HepG2 (cell line): ENCODE measurements around the gene STOML2. TPM values are rescaled to one million over a fixed set of nuclear protein-coding genes. Genes with fewer than 3 reads are reported as not detected.

Experiments
- CENPBD1 ChIP-seq: sonication (generic); formaldehyde crosslinking; IDR thresholded peaks from 2 replicates; pipeline ENCODE4 v1.8.0; 2022; ENCODE audit warnings: missing genetic modification reagents, low read depth, mild to moderate bottlenecking, borderline replicate concordance
- CREB1 ChIP-seq, 2 experiments: fragments of 450-650 bp in 1 of 2; IDR thresholded peaks; 2 replicates each; pipeline ENCODE4 v1.6.1; 2016 to 2017; ENCODE audit warnings: control low read depth in 1 of 2, mild to moderate bottlenecking in 1 of 2, missing compliant biosample characterization in 1 of 2, missing genetic modification characterization in 1 of 2
- ESRRA ChIP-seq: sonication (generic); formaldehyde crosslinking; IDR thresholded peaks from 2 replicates; pipeline ENCODE4 v1.5.1; 2020; ENCODE audit warnings: mild to moderate bottlenecking, low read depth, missing genetic modification reagents
- HNRNPH1 ChIP-seq: fragments of 200-400 bp; formaldehyde crosslinking; optimal IDR thresholded peaks from 2 replicates; pipeline ENCODE3; 2017; ENCODE audit warnings: mild to moderate bottlenecking, low read depth, low read length
- IRF2 ChIP-seq: IDR thresholded peaks from 2 replicates; pipeline ENCODE4 v1.6.1; 2018; ENCODE audit warnings: missing genetic modification reagents, missing compliant biosample characterization
- MEIS2 ChIP-seq: sonication (generic); formaldehyde crosslinking; IDR thresholded peaks from 2 replicates; pipeline ENCODE4 v1.9.0; 2021; ENCODE audit warnings: mild to moderate bottlenecking, missing genetic modification reagents
- NFAT5 ChIP-seq: sonication (generic); formaldehyde crosslinking; IDR thresholded peaks from 2 replicates; pipeline ENCODE4 v1.4.0; 2020; ENCODE audit warnings: missing genetic modification reagents
- NFE2 ChIP-seq: sonication (generic); formaldehyde crosslinking; IDR thresholded peaks from 2 replicates; pipeline ENCODE4 v1.4.0; 2020; ENCODE audit warnings: missing genetic modification reagents
- PPARG ChIP-seq: conservative IDR thresholded peaks from 2 replicates; pipeline ENCODE4 v1.6.1; 2016; ENCODE audit warnings: missing biosample characterization, missing genetic modification reagents
- RAD21 ChIP-seq: fragments of 450-650 bp; formaldehyde crosslinking; IDR thresholded peaks from 2 replicates; pipeline ENCODE4 v1.5.0; 2020; ENCODE audit warnings: mild to moderate bottlenecking
- RBAK ChIP-seq: sonication (generic); formaldehyde crosslinking; IDR thresholded peaks from 2 replicates; pipeline ENCODE4 v1.5.1; 2020; ENCODE audit warnings: mild to moderate bottlenecking, missing genetic modification reagents
- SNAI1 ChIP-seq: sonication (generic); formaldehyde crosslinking; IDR thresholded peaks from 2 replicates; pipeline ENCODE4 v1.5.0; 2020; ENCODE audit warnings: mild to moderate bottlenecking, missing genetic modification reagents, borderline replicate concordance
- TFAP4 ChIP-seq: sonication (generic); IDR thresholded peaks from 2 replicates; pipeline ENCODE4 v1.6.1; 2016; ENCODE audit warnings: low read depth, borderline replicate concordance
- ZFP36L2 ChIP-seq: sonication (generic); formaldehyde crosslinking; IDR thresholded peaks from 2 replicates; pipeline ENCODE4 v1.4.0; 2020; ENCODE audit warnings: missing genetic modification reagents
- ZFYVE20 ChIP-seq: sonication (generic); formaldehyde crosslinking; IDR thresholded peaks from 2 replicates; pipeline ENCODE4 v1.8.0; 2023; ENCODE audit warnings: low read depth, mild to moderate bottlenecking, moderate library complexity, missing genetic modification reagents, borderline replicate concordance
- ZNF333 ChIP-seq: sonication (generic); formaldehyde crosslinking; IDR thresholded peaks from 2 replicates; pipeline ENCODE4 v1.4.0; 2020; ENCODE audit warnings: mild to moderate bottlenecking, missing genetic modification reagents, borderline replicate concordance
- ZNF414 ChIP-seq: sonication (generic); formaldehyde crosslinking; IDR thresholded peaks from 2 replicates; pipeline ENCODE4 v1.5.0; 2020; ENCODE audit warnings: missing genetic modification reagents
- ZNF503 ChIP-seq: sonication (generic); formaldehyde crosslinking; IDR thresholded peaks from 2 replicates; pipeline ENCODE4 v1.4.0; 2020; ENCODE audit warnings: missing genetic modification reagents
- ZNF672 ChIP-seq: sonication (generic); formaldehyde crosslinking; IDR thresholded peaks from 2 replicates; pipeline ENCODE4 v1.8.1; 2022; ENCODE audit warnings: missing genetic modification reagents
- polyA plus RNA-seq, 8 experiments: library from polyadenylated mRNA; depleted of rRNA in 3 of 8; stranded (reverse) in 7 of 8; unstranded in 1 of 8; fragments of >200 nt; fragmentation: Illumina TruSeq in 4 of 8; extraction: Trizol in 4 of 8; gene quantifications; 2 replicates each; pipeline versions ENCODE4 v1.2.1 to v1.2.3, GENCODE V29; 2011 to 2016; ENCODE audit warnings: low read depth in 4 of 8, missing spikeins in 1 of 8, mixed read lengths in 1 of 8; ENCODE audit not compliant: insufficient read depth in 1 of 8
- total RNA-seq, 5 experiments: library from RNA; depleted of rRNA; stranded (reverse); fragments of >200 nt; fragmentation: Illumina TruSeq; extraction: Trizol; gene quantifications; 2 replicates each; pipeline ENCODE4 v1.2.3, GENCODE V29; 2016; ENCODE audit warnings: low read depth in 1 of 5

The STOML2 gene
- total and polyA plus RNA-seq, 2 of the 13 experiments (the other 11 are each of a cell fraction or from before 2014, with no cell fraction given), result 245 to 250 TPM

- TF ChIP-seq CREB1 (IDR thresholded peaks at IDR 0.05), result no peak
- peak; percentile 47; the same call in 1 of the 2 replicates for TF ChIP-seq CREB1 (CRISPR knock-in tag; IDR thresholded peaks at IDR 0.05)
- TF ChIP-seq ZNF503 (CRISPR knock-in tag), result no peak
- TF ChIP-seq ZNF672 (CRISPR knock-in tag), result no peak
- 0 out of 2 replicates have a peak, but pooled peaks have one; percentile 49 for TF ChIP-seq ZNF333
- TF ChIP-seq ZFP36L2 (CRISPR knock-in tag), result no peak
- peak; percentile 56; the same call in 1 of the 2 replicates for TF ChIP-seq IRF2
- TF ChIP-seq NFE2, result no peak
- TF ChIP-seq RAD21 (CRISPR knock-in tag), result 0 out of 2 replicates have a peak, but pooled peaks have one; percentile 30
- TF ChIP-seq PPARG (CRISPR knock-in tag), result no peak
- peak; percentile 22; the same call in 1 of the 2 replicates for TF ChIP-seq TFAP4
- no peak for TF ChIP-seq SNAI1 (CRISPR knock-in tag)
- TF ChIP-seq MEIS2 (CRISPR knock-in tag), result no peak
- peak; percentile 51; the same call in 1 of the 2 replicates for TF ChIP-seq NFAT5 (CRISPR knock-in tag)
- no peak for TF ChIP-seq HNRNPH1
- TF ChIP-seq ZFYVE20 (CRISPR knock-in tag), result no peak
- no peak for TF ChIP-seq CENPBD1 (CRISPR knock-in tag)
- no peak for TF ChIP-seq ZNF414
- TF ChIP-seq RBAK, result no peak
- TF ChIP-seq ESRRA (CRISPR knock-in tag), result peak; percentile 57; the same call in 1 of the 2 replicates
Observed at GRCh38 chr9:35079426-35080341, 23.2 kb downstream of the STOML2 start, which contains the start of gene FANCG (continued).
